Posterior cingulate gyrus (tissue), 11 donors: Measurements from ENCODE around the gene ENAH.

ENCODE experiments used
- DNase-seq, 10 donors: peaks; one replicate each; pipeline versions ENCODE4 v3.0.0 to v3.0.0-alpha.2; 2020 to 2021; ENCODE audit warnings: mixed read lengths in 3 of 10
- intact Hi-C: fragments of 100-400 bp; cut with DNase I; formaldehyde crosslinking; loops from one replicate; pipeline ENCODE4 v1.15.1; 2023

Gene ENAH

GRCh38 chr1:225448146-225448805, 204.6 kb downstream of the ENAH start:
- peak in 6 of 10 donors; percentile 42 to 92 (median 72) for DNase-seq
- intact Hi-C loops = no loop called here

- intact Hi-C loops = no loop called here
- DNase-seq = peak in 7 of 10 donors; percentile 35 to 89 (median 70)
Observed at GRCh38 chr1:225447650-225448089, 205.3 kb downstream of the ENAH start.

DNA sequence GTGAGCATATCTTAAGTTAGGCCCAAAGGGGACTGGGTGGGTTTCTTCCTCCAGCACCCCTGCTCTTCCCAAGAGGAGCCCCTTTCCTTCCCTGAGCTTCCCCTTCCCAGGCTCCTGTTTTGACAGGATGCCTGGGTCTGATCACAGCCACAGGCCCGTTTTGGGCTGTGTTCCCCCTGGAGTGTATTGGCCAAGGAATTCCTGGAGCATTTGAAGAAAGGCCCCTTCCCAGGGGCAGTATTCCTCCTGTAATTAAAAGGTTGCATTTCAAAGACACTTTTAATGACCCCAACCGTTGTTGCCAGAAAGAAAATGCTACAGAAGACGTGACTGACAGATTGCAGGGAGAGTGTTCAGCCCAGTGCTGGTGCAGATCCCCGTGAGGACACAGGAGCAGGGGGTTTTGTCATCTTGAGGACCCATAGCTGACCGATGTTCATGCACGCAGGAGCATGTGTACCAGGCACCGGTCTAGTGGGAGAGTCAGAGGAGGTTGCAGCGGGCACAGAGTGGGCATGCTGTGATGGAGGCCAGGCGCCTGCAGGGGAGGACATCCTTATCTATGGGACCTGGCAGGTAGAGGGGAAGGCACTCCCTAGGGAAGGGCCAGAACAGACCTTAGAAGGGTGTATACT, 205.8 kb downstream of the ENAH start:
- peak in 2 of 10 donors; percentile 30 to 50 for DNase-seq
- intact Hi-C loops = no loop called here

DNA sequence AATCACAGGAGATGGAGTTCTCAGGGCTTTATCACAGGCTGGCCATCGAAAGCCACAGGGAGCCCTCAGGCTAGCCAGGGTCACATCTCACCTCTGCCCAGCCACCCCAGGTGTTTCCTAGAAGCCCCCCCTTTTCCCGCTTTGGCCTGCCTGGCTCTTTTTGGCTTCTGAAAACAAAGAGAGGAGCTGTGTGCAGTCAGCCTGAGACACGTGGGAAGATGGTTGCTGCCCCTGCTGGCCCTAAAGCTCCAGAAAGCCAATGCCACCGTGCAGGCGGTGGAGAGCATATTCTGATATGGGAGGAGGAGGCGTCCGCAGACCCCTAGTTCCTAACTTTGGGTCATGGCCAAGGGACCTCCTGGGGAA, 206.3 kb downstream of the ENAH start:
- peak in 1 of 10 donors; percentile 47 for DNase-seq
- intact Hi-C loops = no loop called here

- peak in 1 of 10 donors; percentile 31 for DNase-seq
- intact Hi-C loops = no loop called here
Observed at GRCh38 chr1:225445639-225446594, 207.0 kb downstream of the ENAH start.

DNA sequence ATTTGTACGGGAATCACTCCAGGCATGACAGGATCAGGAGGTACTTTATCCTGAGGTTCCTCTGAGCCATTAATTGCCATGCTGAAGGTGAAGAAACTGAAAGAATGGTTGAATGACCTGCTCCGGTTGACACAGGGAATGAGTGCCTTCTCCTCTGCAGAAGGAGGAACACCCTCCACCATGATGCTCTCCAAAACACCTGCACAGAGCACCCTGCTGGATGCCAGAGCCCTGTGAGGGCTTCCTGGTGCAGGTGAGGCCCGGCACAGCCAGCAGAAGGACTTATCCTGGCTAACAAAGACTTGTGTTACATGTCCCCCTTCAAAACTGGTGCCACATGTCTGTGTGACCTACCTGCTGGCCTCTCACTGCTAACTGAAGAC, 210.8 kb downstream of the ENAH start:
- intact Hi-C loops = no loop called here
- DNase-seq = peak in 1 of 10 donors; percentile 46

GRCh38 chr1:225441314-225442122, 211.4 kb downstream of the ENAH start:
- DNase-seq = peak in 1 of 10 donors; percentile 22
- intact Hi-C loops = no loop called here

DNA sequence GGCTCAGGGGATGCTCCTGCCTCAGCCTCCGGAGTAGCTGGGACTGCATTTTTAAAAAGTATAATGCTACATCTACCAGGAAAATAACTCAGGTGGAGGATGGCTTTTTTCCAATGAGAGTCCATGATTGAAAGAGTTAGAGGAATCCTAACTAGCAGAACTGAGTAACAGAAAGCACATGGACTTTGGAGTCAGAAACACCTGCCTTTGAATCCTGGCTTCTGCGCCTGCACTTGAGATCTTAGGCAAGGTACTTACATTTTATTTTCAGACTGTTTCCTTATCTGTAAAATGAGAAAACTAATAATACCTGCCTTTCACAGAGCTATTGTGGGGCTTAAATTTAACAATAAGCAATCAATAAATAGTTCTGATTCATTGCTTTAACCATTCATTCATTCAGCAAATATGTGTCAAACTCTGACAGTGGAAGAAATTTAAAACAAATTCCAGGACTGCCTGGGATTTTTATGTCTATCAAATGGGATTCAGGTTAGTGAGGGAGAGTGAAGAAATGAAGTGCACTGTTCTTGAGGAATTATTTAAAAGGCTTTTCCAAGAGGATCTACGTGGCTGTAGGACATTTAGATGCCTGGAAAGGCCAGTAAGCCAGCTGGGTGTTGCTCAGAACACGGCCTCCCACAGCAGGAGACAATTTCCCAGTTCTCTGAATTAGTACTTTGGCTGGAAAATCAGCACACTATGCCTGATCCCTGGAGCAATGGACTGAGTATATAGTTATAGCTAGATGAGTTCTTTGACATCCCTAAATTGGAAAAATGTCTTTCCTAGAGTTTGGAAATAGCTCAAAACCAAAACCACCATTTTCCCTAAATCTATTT, 212.3 kb downstream of the ENAH start:
- DNase-seq = no peak
- intact Hi-C loops = no loop called here

GRCh38 chr1:225437710-225438437, 215.0 kb downstream of the ENAH start:
- peak in 1 of 10 donors; percentile 36 for DNase-seq
- intact Hi-C loops = no loop called here
